HepG2 (cell line): Measurements from ENCODE around the gene SLC9A8. TPM values are rescaled to one million over a fixed set of nuclear protein-coding genes. Genes with fewer than 3 reads are reported as not detected.
A peak's percentile ranks its signal among the peaks of the same experiment; 100 is the strongest.

ENCODE experiments used
- ATAC-seq: fragments of 200-7000 bp; cut with Tn5 transposase; 3 replicates; pipeline ENCODE4 v1.9.1; 2020; ENCODE audit warnings: mild to moderate bottlenecking, moderate library complexity
- BruUV-seq: library from RNA; stranded (reverse); fragments of 400-500 nt; replicated peaks from 2 replicates; lab custom pipeline; 2021; lab: Mats Ljungman, UMichigan
- CTCF ChIA-PET: fragments of 300-600 bp; formaldehyde crosslinking; extraction: SDS; loops from one replicate; lab custom pipeline; 2021; ENCODE audit warnings: low total read pairs, inconsistent platforms, low intra/inter-chr PET ratio; lab: Yijun Ruan, JAX
- POLR2A ChIA-PET: fragments of 350-600 bp; sonication (Branson Sonifier 250); formaldehyde crosslinking; loops from one replicate; lab custom pipeline; 2020; ENCODE audit warnings: antibody characterized with exemption, inconsistent platforms; lab: Yijun Ruan, JAX
- DNase-seq: peaks from one replicate; pipeline ENCODE4 v3.0.0-alpha.2; 2015; ENCODE audit warnings: low spot score
- FAIRE-seq: peaks from 3 replicates; lab custom pipeline; 2011; peaks lifted over from hg19 to GRCh38; lab: Jason Lieb, UNC
- H2AFZ ChIP-seq: one replicate; pipeline ENCODE4 v1.6.1; 2011; ENCODE audit warnings: low read length, inconsistent platforms
- H3K27ac ChIP-seq: fragments of 300-600 bp; 3 replicates; pipeline ENCODE4 v1.8.0; 2011; ENCODE audit warnings: mixed run types, mild to moderate bottlenecking, mixed read lengths, low read length, inconsistent platforms; ENCODE audit not compliant: insufficient read depth; ENCODE audit errors: extremely low read length
- H3K27me3 ChIP-seq, 2 experiments: fragments of 200-600 bp in 1 of 2; 2 replicates in 1 of 2; 3 replicates in 1 of 2; pipeline versions ENCODE4 v1.6.0 to v1.8.0; 2011; ENCODE audit warnings: low read length in 2 of 2, mild to moderate bottlenecking in 2 of 2, moderate library complexity in 2 of 2, inconsistent platforms in 1 of 2; ENCODE audit not compliant: insufficient read depth in 2 of 2, control insufficient read depth in 1 of 2
- H3K36me3 ChIP-seq, 2 experiments: fragments of 200-600 bp in 1 of 2; replicated peaks in 1 of 2; 2 replicates in 1 of 2; 3 replicates in 1 of 2; pipeline versions ENCODE4 v1.5.1 to v1.8.0; 2011; ENCODE audit warnings: low read length in 2 of 2, inconsistent platforms in 1 of 2; ENCODE audit not compliant: insufficient read depth in 2 of 2, control insufficient read depth in 1 of 2
- H3K4me1 ChIP-seq: 2 replicates; pipeline ENCODE4 v1.5.1; 2012; ENCODE audit warnings: low read length, inconsistent platforms; ENCODE audit not compliant: insufficient read depth
- H3K4me2 ChIP-seq: 2 replicates; pipeline ENCODE4 v1.6.0; 2011; ENCODE audit warnings: low read depth, low read length, inconsistent platforms
- H3K4me3 ChIP-seq, 3 experiments: fragments of 200-600 bp in 1 of 3; sonication (generic), shearing (Covaris generic) in 1 of 3; replicated peaks in 1 of 3; 2 replicates each; pipeline ENCODE4 v1.5.1; 2011 to 2016; ENCODE audit warnings: low read length in 3 of 3, inconsistent platforms in 2 of 3, low read depth in 2 of 3, mild to moderate bottlenecking in 2 of 3, control low read depth in 1 of 3, mixed read lengths in 1 of 3; ENCODE audit not compliant: insufficient read depth in 1 of 3
- H3K79me2 ChIP-seq: one replicate; pipeline ENCODE4 v1.6.1; 2011; ENCODE audit warnings: low read length, inconsistent platforms; ENCODE audit not compliant: insufficient read depth
- H3K9ac ChIP-seq: 2 replicates; pipeline ENCODE4 v1.6.0; 2011; ENCODE audit warnings: mild to moderate bottlenecking, low read depth, low read length, inconsistent platforms; ENCODE audit not compliant: insufficient read depth
- H3K9me3 ChIP-seq: 2 replicates; pipeline ENCODE4 v1.5.1; 2012; ENCODE audit warnings: mild to moderate bottlenecking, low read length
- H4K20me1 ChIP-seq: 2 replicates; pipeline ENCODE4 v1.6.0; 2011; ENCODE audit warnings: inconsistent platforms, mild to moderate bottlenecking, low read length, moderate library complexity; ENCODE audit not compliant: insufficient read depth
- ATRX ChIP-seq: sonication (generic); formaldehyde crosslinking; IDR thresholded peaks from 2 replicates; pipeline ENCODE4 v1.4.0; 2020; ENCODE audit warnings: missing genetic modification reagents, borderline replicate concordance
- ESRRA ChIP-seq: sonication (generic); formaldehyde crosslinking; IDR thresholded peaks from 2 replicates; pipeline ENCODE4 v1.5.1; 2020; ENCODE audit warnings: mild to moderate bottlenecking, low read depth, missing genetic modification reagents
- GTF3A ChIP-seq: sonication (generic); formaldehyde crosslinking; conservative IDR thresholded peaks from 2 replicates; pipeline ENCODE4 v1.4.0; 2020; ENCODE audit warnings: mild to moderate bottlenecking, missing genetic modification reagents
- HNF4G ChIP-seq, 2 experiments: sonication (generic) in 1 of 2; formaldehyde crosslinking in 1 of 2; IDR thresholded peaks; 2 replicates each; pipeline versions ENCODE4 v1.4.0 to v1.6.1; 2011 to 2020; ENCODE audit warnings: borderline replicate concordance in 2 of 2, low read depth in 2 of 2, mild to moderate bottlenecking in 2 of 2, low read length in 1 of 2, missing genetic modification reagents in 1 of 2, moderate library complexity in 1 of 2
- ZFP36L1 ChIP-seq: sonication (generic); formaldehyde crosslinking; IDR thresholded peaks from 2 replicates; pipeline ENCODE4 v1.8.0; 2022; ENCODE audit warnings: mild to moderate bottlenecking, missing genetic modification reagents, moderate library complexity
- ZNF883 ChIP-seq: sonication (generic); formaldehyde crosslinking; IDR thresholded peaks from 2 replicates; pipeline ENCODE4 v1.5.1; 2020; ENCODE audit warnings: mild to moderate bottlenecking, missing genetic modification reagents; ENCODE audit errors: not compliant biosample characterization
- WGBS: methylation state at CpG from one replicate; pipeline ENCODE4 v1.1.6; 2017; ENCODE audit warnings: low lambda C conversion rate; 5-methylcytosine and 5-hydroxymethylcytosine counted together
- in situ Hi-C: cut with HindIII; loops from 2 replicates; pipeline ENCODE4 v1.10.0; 2017; ENCODE audit warnings: low pct_unique_long_range_greater_than_20kb; ENCODE audit not compliant: extremely low pct_ligation_motif_present
- intact Hi-C: fragments of 100-400 bp; cut with micrococcal nuclease; formaldehyde crosslinking; loops from one replicate; pipeline ENCODE4 v1.10.0; 2022; ENCODE audit not compliant: unreplicated experiment
- polyA plus RNA-seq, 8 experiments: library from polyadenylated mRNA; depleted of rRNA in 3 of 8; stranded (reverse) in 7 of 8; unstranded in 1 of 8; fragments of >200 nt; fragmentation: Illumina TruSeq in 4 of 8; extraction: Trizol in 4 of 8; gene quantifications; 2 replicates each; pipeline versions ENCODE4 v1.2.1 to v1.2.3, GENCODE V29; 2011 to 2016; ENCODE audit warnings: low read depth in 4 of 8, missing spikeins in 1 of 8, mixed read lengths in 1 of 8; ENCODE audit not compliant: insufficient read depth in 1 of 8
- total RNA-seq, 5 experiments: library from RNA; depleted of rRNA; stranded (reverse); fragments of >200 nt; fragmentation: Illumina TruSeq; extraction: Trizol; gene quantifications; 2 replicates each; pipeline ENCODE4 v1.2.3, GENCODE V29; 2016; ENCODE audit warnings: low read depth in 1 of 5

The SLC9A8 gene
- total and polyA plus RNA-seq, 2 of the 13 experiments (the other 11 are each of a cell fraction or from before 2014, with no cell fraction given), result 4.1 to 7.4 TPM

DNA sequence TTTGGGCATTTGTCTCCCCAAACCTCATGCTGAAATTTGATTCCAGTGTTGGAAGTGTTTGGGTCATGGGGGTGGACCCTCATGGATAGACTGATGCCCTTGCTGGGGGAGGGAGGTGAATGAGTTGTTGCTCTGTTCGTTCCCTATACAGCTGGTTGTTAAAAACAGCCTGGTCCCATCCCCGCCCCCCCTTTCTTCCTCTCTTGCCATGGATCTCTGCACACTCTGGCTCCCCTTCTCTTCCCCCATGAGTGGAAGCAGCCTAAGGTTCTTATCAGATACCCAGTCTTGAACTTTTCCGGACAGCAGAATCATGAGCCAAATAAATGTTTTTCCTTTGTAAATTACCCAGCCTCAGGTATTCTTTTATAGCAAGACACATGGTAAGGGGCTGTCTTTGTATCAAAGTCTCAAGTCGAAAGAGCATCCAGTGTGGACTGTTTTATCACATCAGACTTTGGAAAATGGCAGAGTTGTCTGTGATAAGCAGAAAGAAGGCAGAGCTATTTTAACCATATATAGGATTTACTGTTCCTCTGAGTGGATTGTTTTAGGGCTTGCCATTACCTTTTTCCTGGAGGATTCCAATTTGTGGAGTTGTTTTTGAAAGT, 31.2 kb downstream of the SLC9A8 start:
- H4K20me1 ChIP-seq, result no peaks in the 10 kb centered on the region
- H3K4me2 ChIP-seq, result no peak overlapping the region
- H3K4me1 ChIP-seq, result no peaks in the 10 kb centered on the region
- ATAC-seq, result no peak
- BruUV-seq, result no TSS peak
- CTCF ChIA-PET, result interaction anchor here (8.7 kb wide), 1 partner anchor 234 kb away, joined by 134 read pairs; no protein-coding TSS in a partner anchor
- peaks cover 7 to 16% of the 10 kb centered on the region in 2 experiments for H3K36me3 ChIP-seq
- intact Hi-C loops, result no loop called here
- in situ Hi-C loops, result no loop called here
- H3K9me3 ChIP-seq, result 0 out of 2 replicates have a peak, but pooled peaks cover 5% of the 10 kb centered on the region
- no peaks in the 10 kb centered on the region for H3K27me3 ChIP-seq
- H3K9ac ChIP-seq, result no peak overlapping the region
- POLR2A ChIA-PET, result no interaction called here
- FAIRE-seq, result no peak
- no peak overlapping the region for H3K27ac ChIP-seq
- H2AFZ ChIP-seq, result no peak overlapping the region
- WGBS, result 91% methylated on average over 4 of the region's 4 CpGs
- no peaks in the 10 kb centered on the region for H3K79me2 ChIP-seq
- no peak for TF ChIP-seq GTF3A (CRISPR knock-in tag)
- no peak for TF ChIP-seq HNF4G (IDR thresholded peaks at IDR 0.05; ENCODE audit: borderline replicate concordance, low read depth, low read length)
- no peak for TF ChIP-seq HNF4G (CRISPR knock-in tag; IDR thresholded peaks at IDR 0.05; ENCODE audit: borderline replicate concordance, low read depth)
- no peak for TF ChIP-seq ATRX (CRISPR knock-in tag)
- no peak overlapping the region for H3K4me3 ChIP-seq
- no peak for DNase-seq

DNA sequence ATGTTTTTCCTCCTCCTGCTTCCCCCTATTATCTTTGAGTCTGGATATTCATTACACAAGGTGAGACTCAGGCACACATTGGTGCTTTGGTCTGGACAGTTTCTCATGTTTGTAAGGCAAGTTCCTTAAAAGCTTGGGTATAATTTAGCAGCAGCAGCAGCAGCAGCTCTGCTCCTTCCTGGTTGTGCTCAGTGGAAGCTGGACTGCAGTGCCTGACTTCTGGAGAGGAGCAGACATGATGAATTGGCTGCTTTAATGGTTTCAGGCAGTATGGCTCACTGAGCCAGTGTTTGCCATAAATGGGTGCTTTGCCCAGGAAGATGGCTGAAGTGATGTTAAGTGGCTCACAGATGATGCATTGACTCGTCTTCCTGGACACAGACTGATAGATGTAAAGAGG, 32.4 kb downstream of the SLC9A8 start:
- H3K79me2 ChIP-seq, result no peaks in the 10 kb centered on the region
- ChIA-PET POLR2A (interaction anchor here (1.2 kb wide), 1 partner anchor 43 kb away, joined by 3 read pairs; no protein-coding TSS in a partner anchor), CTCF (interaction anchor here (8.7 kb wide), 1 partner anchor 235 kb away, joined by 134 read pairs; no protein-coding TSS in a partner anchor)
- 0 out of 2 replicates have a peak, but pooled peaks cover 5% of the 10 kb centered on the region for H3K9me3 ChIP-seq
- no peak overlapping the region for H3K27ac ChIP-seq
- in situ Hi-C loops, result loop anchor here (5.0 kb wide), 2 partner anchors 238 to 303 kb away; no protein-coding TSS in a partner anchor
- intact Hi-C loops, result no loop called here
- no peak overlapping the region for H3K4me2 ChIP-seq
- no peak overlapping the region for H2AFZ ChIP-seq
- DNase-seq, result no peak
- H3K4me1 ChIP-seq, result no peaks in the 10 kb centered on the region
- H4K20me1 ChIP-seq, result no peaks in the 10 kb centered on the region
- no peaks in the 10 kb centered on the region for H3K27me3 ChIP-seq
- ATAC-seq, result no peak
- 90% methylated on average over 1 of the region's 1 CpG for WGBS
- H3K9ac ChIP-seq, result no peak overlapping the region
- no TSS peak for BruUV-seq
- H3K4me3 ChIP-seq, result no peak overlapping the region
- TF ChIP-seq ZNF883 (CRISPR knock-in tag) (no peak), ESRRA (0 out of 2 replicates have a peak, but pooled peaks have one; percentile 1), ZFP36L1 (CRISPR knock-in tag) (no peak)
- no peak for FAIRE-seq
- H3K36me3 ChIP-seq, result peaks cover 7 to 23% of the 10 kb centered on the region in 2 experiments
